HFF-Myc (cell line): Measurements from ENCODE around the gene CHAF1A.

Experiments used
- DNase-seq: peaks from one replicate; pipeline ENCODE4 v3.0.0-alpha.2; 2011; ENCODE audit warnings: low read depth; ENCODE audit errors: extremely low read depth
- H3K4me3 ChIP-seq: replicated peaks from 2 replicates; pipeline ENCODE4 v1.5.1; 2011; ENCODE audit warnings: low read depth, mild to moderate bottlenecking, control low read depth, low read length
- CTCF ChIP-seq: IDR thresholded peaks from 2 replicates; pipeline ENCODE4 v1.5.1; 2012; ENCODE audit warnings: mild to moderate bottlenecking, low read depth, low read length, control low read depth; ENCODE audit errors: missing control alignments

The CHAF1A gene

GRCh38 chr19:4399812-4400134, 2.7 kb upstream of the CHAF1A start:
- no peak for TF ChIP-seq CTCF
- peak overlapping the region; percentile 80 for H3K4me3 ChIP-seq
- DNase-seq: no peak

- peak within 1 kb of the TSS; percentile 80 for H3K4me3 ChIP-seq
- DNase-seq: peak; percentile 67
- TF ChIP-seq CTCF: peak; percentile 90
Observed at GRCh38 chr19:4400135-4400936, 2.1 kb upstream of the CHAF1A start, which contains the start of gene SH3GL1. TSS of gene SH3GL1 (minus strand) at chr19:4400547. CDS start at chr19:4400368, 179 bp downstream.

GRCh38 chr19:4401769-4402170, 670 bp upstream of the CHAF1A start:
- peak overlapping the region; percentile 95 for H3K4me3 ChIP-seq
- no peak for TF ChIP-seq CTCF
- no peak for DNase-seq

- DNase-seq: no peak
- H3K4me3 ChIP-seq: peak overlapping the region; percentile 95
Observed at GRCh38 chr19:4403005-4403761, 743 bp downstream of the CHAF1A start.

DNA sequence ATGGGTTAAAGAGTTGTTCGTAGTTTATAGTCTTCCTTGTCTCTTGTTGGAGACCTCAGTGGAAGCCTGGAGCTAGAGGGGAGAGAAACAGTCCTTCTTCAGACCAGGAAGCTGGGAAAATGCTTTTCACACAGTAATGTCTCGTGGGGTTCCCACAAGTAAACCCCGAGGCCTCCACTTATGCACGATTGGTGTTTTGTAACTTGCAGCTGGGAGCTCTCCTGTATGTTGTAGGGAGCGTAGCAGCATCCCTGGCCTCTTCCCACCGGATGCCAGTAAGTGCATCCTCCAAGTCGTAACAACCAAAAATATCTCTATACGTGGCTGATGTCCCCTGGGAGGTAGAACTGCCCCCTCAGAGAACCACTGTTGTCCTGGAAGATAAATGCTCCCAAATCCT, 3.5 kb downstream of the CHAF1A start:
- TF ChIP-seq CTCF: no peak
- H3K4me3 ChIP-seq: no peak overlapping the region
- DNase-seq: no peak

More at GRCh38 chr19:4403005-4403761, 743 bp downstream of the CHAF1A start:
- no peak for TF ChIP-seq CTCF

DNA sequence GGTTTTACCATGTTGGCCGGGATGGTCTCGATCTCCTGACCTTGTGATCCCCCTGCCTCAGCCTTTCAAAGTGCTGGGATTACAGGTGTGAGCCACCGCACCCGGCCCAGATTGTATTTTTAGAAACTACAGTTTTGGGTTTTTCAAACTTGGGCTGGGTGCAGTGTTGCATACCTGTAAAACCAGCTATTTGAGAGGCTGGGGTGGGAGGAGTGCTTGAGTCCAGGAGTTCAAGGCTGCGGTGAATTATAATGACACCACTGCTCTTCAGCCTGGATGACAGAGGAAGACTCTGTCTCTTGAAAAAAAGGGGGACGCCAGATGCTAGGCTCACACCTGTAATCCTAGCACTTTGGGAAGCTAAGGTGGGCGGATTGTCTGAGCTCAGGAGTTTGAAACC, 4.2 kb downstream of the CHAF1A start:
- no peak for DNase-seq
- TF ChIP-seq CTCF: no peak

More for the DNA sequence above, 4.2 kb downstream of the CHAF1A start:
- no peak overlapping the region for H3K4me3 ChIP-seq
